Activated T-helper 2 cell treated with anti-CD3 and anti-CD28 coated beads, Interferon-gamma antibody, Interleukin-2, Interleukin-4, amounts not matched to agents 10 μg/mL and 5 μg/mL and 100 μg/mL, durations not matched to agents 14 hours and 24 hours and 36 hours (primary cell): Measurements from ENCODE around the gene TRUB1. TPM values are rescaled to one million over a fixed set of nuclear protein-coding genes. Genes with fewer than 3 reads are reported as not detected.
"Not testable (repeated sequence)": the region's sequence is repeated elsewhere in the genome, so short reads cannot be mapped to it uniquely, and the experiment has no call there.

Source experiments
- DNase-seq: peaks from one replicate; pipeline ENCODE4 v3.0.0; 2021; ENCODE audit warnings: low spot score
- H3K27ac Mint-ChIP-seq: one replicate; pipeline ENCODE4 v1.8.0; 2021; ENCODE audit warnings: mixed read lengths
- H3K27me3 Mint-ChIP-seq: one replicate; pipeline ENCODE4 v1.8.0; 2021; ENCODE audit warnings: low read depth, mixed read lengths
- H3K36me3 Mint-ChIP-seq: one replicate; pipeline ENCODE4 v1.8.0; 2021; ENCODE audit warnings: low read depth, mixed read lengths
- H3K4me1 Mint-ChIP-seq: one replicate; pipeline ENCODE4 v1.8.0; 2021; ENCODE audit warnings: low read depth, mixed read lengths
- H3K4me3 Mint-ChIP-seq: one replicate; pipeline ENCODE4 v1.8.0; 2021; ENCODE audit warnings: low read depth, mild to moderate bottlenecking, moderate library complexity, mixed read lengths
- H3K9me3 Mint-ChIP-seq: one replicate; pipeline ENCODE4 v1.8.0; 2021; ENCODE audit warnings: mixed read lengths
- intact Hi-C: fragments of 100-400 bp; cut with micrococcal nuclease; formaldehyde crosslinking; loops from one replicate; pipeline ENCODE4 v1.15.1; 2023
- total RNA-seq: library from RNA; stranded (reverse); gene quantifications from 2 replicates; pipeline ENCODE4 v1.2.3, GENCODE V29; 2022

The TRUB1 gene
- total RNA-seq, 1 donor from 2014 or later: 20.3 TPM

GRCh38 chr10:114930320-114930719, 7.7 kb upstream of the TRUB1 start:
- H3K9me3 Mint-ChIP-seq: peaks cover 11% of the 10 kb centered on the region
- no peaks in the 10 kb centered on the region for H3K36me3 Mint-ChIP-seq
- DNase-seq: no peak
- no peaks in the 10 kb centered on the region for H3K27me3 Mint-ChIP-seq
- no peak overlapping the region for H3K4me3 Mint-ChIP-seq
- intact Hi-C loops: loop anchor here (5.0 kb wide), 1 partner anchor 53 kb away; no protein-coding TSS in a partner anchor
- H3K27ac Mint-ChIP-seq: no peak overlapping the region
- H3K4me1 Mint-ChIP-seq: peaks cover 33% of the 10 kb centered on the region

GRCh38 chr10:114931072-114931679, 6.8 kb upstream of the TRUB1 start:
- no peak overlapping the region for H3K27ac Mint-ChIP-seq
- H3K36me3 Mint-ChIP-seq: no peaks in the 10 kb centered on the region
- peaks cover 25% of the 10 kb centered on the region for H3K4me1 Mint-ChIP-seq
- peaks cover 11% of the 10 kb centered on the region for H3K9me3 Mint-ChIP-seq
- intact Hi-C loops: loop anchor here (5.0 kb wide), 1 partner anchor 54 kb away; no protein-coding TSS in a partner anchor
- no peaks in the 10 kb centered on the region for H3K27me3 Mint-ChIP-seq
- DNase-seq: no peak
- no peak overlapping the region for H3K4me3 Mint-ChIP-seq

GRCh38 chr10:114932225-114932624, 5.8 kb upstream of the TRUB1 start:
- Mint-ChIP-seq H3K36me3 (no peaks in the 10 kb centered on the region), H3K4me3 (no peak overlapping the region), H3K9me3 (peaks cover 11% of the 10 kb centered on the region), H3K27ac (no peak overlapping the region), H3K27me3 (no peaks in the 10 kb centered on the region), H3K4me1 (peaks cover 21% of the 10 kb centered on the region)
- no peak for DNase-seq
- intact Hi-C loops: loop anchor here (5.0 kb wide), 1 partner anchor 55 kb away; no protein-coding TSS in a partner anchor

- DNase-seq: no peak
- Mint-ChIP-seq H3K36me3 (no peaks in the 10 kb centered on the region), H3K27ac (peak overlapping the region; percentile 42), H3K4me3 (no peak overlapping the region), H3K27me3 (no peaks in the 10 kb centered on the region), H3K4me1 (peaks cover 19% of the 10 kb centered on the region), H3K9me3 (peaks cover 11% of the 10 kb centered on the region)
- intact Hi-C loops: loop anchor here (1.0 to 5.0 kb wide), 3 partner anchors 8 to 56 kb away; no protein-coding TSS in a partner anchor
Observed at GRCh38 chr10:114932945-114933344, 5.0 kb upstream of the TRUB1 start.

- no peak overlapping the region for H3K4me3 Mint-ChIP-seq
- peaks cover 19% of the 10 kb centered on the region for H3K4me1 Mint-ChIP-seq
- no peaks in the 10 kb centered on the region for H3K36me3 Mint-ChIP-seq
- no peaks in the 10 kb centered on the region for H3K27me3 Mint-ChIP-seq
- DNase-seq: no peak
- H3K9me3 Mint-ChIP-seq: peaks cover 11% of the 10 kb centered on the region
- H3K27ac Mint-ChIP-seq: peak overlapping the region; percentile 70
- intact Hi-C loops: loop anchor here (1.0 to 5.0 kb wide), 3 partner anchors 8 to 56 kb away; no protein-coding TSS in a partner anchor
Observed at GRCh38 chr10:114933588-114933987, 4.4 kb upstream of the TRUB1 start.

GRCh38 chr10:114933995-114934394, 4.0 kb upstream of the TRUB1 start:
- DNase-seq, H3K4me3 Mint-ChIP-seq, H3K36me3 Mint-ChIP-seq, H3K27me3 Mint-ChIP-seq: not testable (repeated sequence)
- intact Hi-C loops: loop anchor here (1.0 to 5.0 kb wide), 3 partner anchors 9 to 57 kb away; no protein-coding TSS in a partner anchor
- H3K27ac Mint-ChIP-seq: peak overlapping the region; percentile 70
- H3K4me1 Mint-ChIP-seq: peaks cover 20% of the 10 kb centered on the region
- H3K9me3 Mint-ChIP-seq: peaks cover 11% of the 10 kb centered on the region

- no peaks in the 10 kb centered on the region for H3K27me3 Mint-ChIP-seq
- intact Hi-C loops: loop anchor here (1.0 to 5.0 kb wide), 2 partner anchors 28 to 397 kb away; no protein-coding TSS in a partner anchor
- H3K36me3 Mint-ChIP-seq: peaks cover 20% of the 10 kb centered on the region
- peak overlapping the region; percentile 95 for H3K4me3 Mint-ChIP-seq
- H3K9me3 Mint-ChIP-seq: no peaks in the 10 kb centered on the region
- H3K4me1 Mint-ChIP-seq: peaks cover 23% of the 10 kb centered on the region
- DNase-seq: no peak
- peak overlapping the region; percentile 93 for H3K27ac Mint-ChIP-seq
Observed at GRCh38 chr10:114938856-114939193, 830 bp downstream of the TRUB1 start.

- Mint-ChIP-seq H3K4me1 (peaks cover 18% of the 10 kb centered on the region), H3K27ac (peak overlapping the region; percentile 29), H3K27me3 (no peaks in the 10 kb centered on the region), H3K36me3 (peaks cover 32% of the 10 kb centered on the region), H3K4me3 (no peak overlapping the region), H3K9me3 (no peaks in the 10 kb centered on the region)
- no peak for DNase-seq
- intact Hi-C loops: no loop called here
Observed at GRCh38 chr10:114940735-114941134, 2.7 kb downstream of the TRUB1 start.

- no peak overlapping the region for H3K4me3 Mint-ChIP-seq
- peaks cover 25% of the 10 kb centered on the region for H3K4me1 Mint-ChIP-seq
- no peaks in the 10 kb centered on the region for H3K9me3 Mint-ChIP-seq
Observed at GRCh38 chr10:114943000-114943399, 5.0 kb downstream of the TRUB1 start.

GRCh38 chr10:114953047-114953446, 15.1 kb downstream of the TRUB1 start:
- no peaks in the 10 kb centered on the region for H3K27me3 Mint-ChIP-seq
- peaks cover 52% of the 10 kb centered on the region for H3K36me3 Mint-ChIP-seq
- peaks cover 34% of the 10 kb centered on the region for H3K4me1 Mint-ChIP-seq
- no peak overlapping the region for H3K27ac Mint-ChIP-seq
- DNase-seq: no peak
- intact Hi-C loops: no loop called here
- H3K4me3 Mint-ChIP-seq: no peak overlapping the region
- H3K9me3 Mint-ChIP-seq: no peaks in the 10 kb centered on the region

More at GRCh38 chr10:114943000-114943399, 5.0 kb downstream of the TRUB1 start:
- no peak overlapping the region for H3K27ac Mint-ChIP-seq
- no peak for DNase-seq
- H3K27me3 Mint-ChIP-seq: no peaks in the 10 kb centered on the region
- peaks cover 42% of the 10 kb centered on the region for H3K36me3 Mint-ChIP-seq
- intact Hi-C loops: no loop called here

GRCh38 chr10:114955984-114956383, 18.0 kb downstream of the TRUB1 start:
- intact Hi-C loops: loop anchor here (2.0 kb wide), 1 partner anchor 15 kb away; no protein-coding TSS in a partner anchor

GRCh38 chr10:114956466-114956865, 18.5 kb downstream of the TRUB1 start:
- H3K4me1 Mint-ChIP-seq: peaks cover 26% of the 10 kb centered on the region
- DNase-seq: no peak
- H3K27me3 Mint-ChIP-seq: no peaks in the 10 kb centered on the region
- H3K36me3 Mint-ChIP-seq: peaks cover 44% of the 10 kb centered on the region
- H3K27ac Mint-ChIP-seq: peak overlapping the region; percentile 28
- intact Hi-C loops: loop anchor here (2.0 kb wide), 1 partner anchor 14 kb away; no protein-coding TSS in a partner anchor
- H3K9me3 Mint-ChIP-seq: no peaks in the 10 kb centered on the region
- H3K4me3 Mint-ChIP-seq: no peak overlapping the region

More at GRCh38 chr10:114955984-114956383, 18.0 kb downstream of the TRUB1 start:
- no peak for DNase-seq
- Mint-ChIP-seq H3K9me3 (no peaks in the 10 kb centered on the region), H3K4me1 (peaks cover 24% of the 10 kb centered on the region), H3K27ac (peak overlapping the region; percentile 28), H3K4me3 (no peak overlapping the region), H3K27me3 (no peaks in the 10 kb centered on the region), H3K36me3 (peaks cover 39% of the 10 kb centered on the region)

- Mint-ChIP-seq H3K27me3 (no peaks in the 10 kb centered on the region), H3K27ac (no peak overlapping the region), H3K4me3 (no peak overlapping the region), H3K4me1 (peaks cover 26% of the 10 kb centered on the region), H3K9me3 (no peaks in the 10 kb centered on the region), H3K36me3 (peaks cover 47% of the 10 kb centered on the region)
- intact Hi-C loops: loop anchor here (2.0 kb wide), 1 partner anchor 14 kb away; no protein-coding TSS in a partner anchor
- DNase-seq: no peak
Observed at GRCh38 chr10:114957122-114957521, 19.1 kb downstream of the TRUB1 start.
